Smooth muscle cell (in vitro differentiated cells): ENCODE measurements around the gene CCNG1. TPM values are rescaled to one million over a fixed set of nuclear protein-coding genes. Genes with fewer than 3 reads are reported as not detected.

Experiments used
- DNase-seq: peaks from one replicate; lab custom pipeline; 2025; ENCODE audit not compliant: unreplicated experiment; lab: John Stamatoyannopoulos, UW
- H2AFZ ChIP-seq: fragments of 200-600 bp; sonication (generic); 2 replicates; pipeline ENCODE4 v1.6.0; 2016; ENCODE audit warnings: antibody characterized with exemption, low read depth, mild to moderate bottlenecking
- H3F3A ChIP-seq: fragments of 200-600 bp; sonication (generic); 2 replicates; pipeline ENCODE4 v1.6.0; 2017; ENCODE audit warnings: antibody characterized with exemption, low read depth
- H3K27ac ChIP-seq: fragments of 200-600 bp; sonication (generic); 2 replicates; pipeline ENCODE4 v1.5.1; 2016; ENCODE audit warnings: low read depth, mild to moderate bottlenecking
- H3K27me3 ChIP-seq: fragments of 200-600 bp; sonication (generic); 2 replicates; pipeline ENCODE4 v1.6.1; 2016; ENCODE audit warnings: low read depth, mild to moderate bottlenecking
- H3K36me3 ChIP-seq: fragments of 200-600 bp; sonication (generic); 2 replicates; pipeline ENCODE4 v1.5.1; 2016; ENCODE audit warnings: low read depth
- H3K4me1 ChIP-seq: fragments of 200-600 bp; sonication (generic); 2 replicates; pipeline ENCODE4 v1.5.1; 2016; ENCODE audit warnings: low read depth
- H3K4me2 ChIP-seq: fragments of 200-600 bp; sonication (generic); 2 replicates; pipeline ENCODE4 v1.6.0; 2016; ENCODE audit warnings: mild to moderate bottlenecking
- H3K4me3 ChIP-seq: fragments of 200-600 bp; sonication (generic); 2 replicates; pipeline ENCODE4 v1.5.1; 2016; ENCODE audit warnings: mild to moderate bottlenecking
- H3K79me2 ChIP-seq: fragments of 200-600 bp; sonication (generic); 2 replicates; pipeline ENCODE4 v1.6.0; 2016; ENCODE audit warnings: low read depth, mild to moderate bottlenecking
- H3K9ac ChIP-seq: fragments of 200-600 bp; sonication (generic); 2 replicates; pipeline ENCODE4 v1.6.0; 2016; ENCODE audit warnings: low read depth
- H3K9me3 ChIP-seq: fragments of 200-600 bp; sonication (generic); replicated peaks from 2 replicates; pipeline ENCODE4 v1.5.1; 2016; ENCODE audit warnings: low read depth
- H4K20me1 ChIP-seq: fragments of 200-600 bp; sonication (generic); 2 replicates; pipeline ENCODE4 v1.6.0; 2016; ENCODE audit warnings: low read depth
- WGBS: methylation state at CpG from one replicate; pipeline ENCODE4 v1.1.7; 2016; ENCODE audit warnings: low lambda C conversion rate; 5-methylcytosine and 5-hydroxymethylcytosine counted together
- polyA plus RNA-seq: library from polyadenylated mRNA; unstranded; fragments of >200 nt; fragmentation: Nextera tagmentation; extraction: Ambion mirVana; gene quantifications from 2 replicates; pipeline ENCODE4 v1.2.1, GENCODE V29; 2016
- small RNA-seq: library from RNA; depleted of rRNA; stranded (forward); fragments of <200 nt; gene quantifications from one replicate; pipeline ENCODE3, GENCODE V24; 2014
- total RNA-seq: library from RNA; depleted of rRNA; stranded (reverse); fragments of >200 nt; gene quantifications from 2 replicates; pipeline ENCODE4 v1.2.3, GENCODE V29; 2014
- TF ChIP-seq, protein P1 (sequence below): fragments of 200-600 bp; sonication (generic); IDR thresholded peaks from 2 replicates; pipeline ENCODE4 v1.5.1; 2017; ENCODE audit warnings: borderline replicate concordance, mild to moderate bottlenecking, antibody characterized with exemption; ENCODE audit not compliant: insufficient read depth, poor library complexity, severe bottlenecking

CCNG1 gene
- total and polyA plus RNA-seq, 2 experiments from 2014 or later: 114 to 247 TPM

DNA sequence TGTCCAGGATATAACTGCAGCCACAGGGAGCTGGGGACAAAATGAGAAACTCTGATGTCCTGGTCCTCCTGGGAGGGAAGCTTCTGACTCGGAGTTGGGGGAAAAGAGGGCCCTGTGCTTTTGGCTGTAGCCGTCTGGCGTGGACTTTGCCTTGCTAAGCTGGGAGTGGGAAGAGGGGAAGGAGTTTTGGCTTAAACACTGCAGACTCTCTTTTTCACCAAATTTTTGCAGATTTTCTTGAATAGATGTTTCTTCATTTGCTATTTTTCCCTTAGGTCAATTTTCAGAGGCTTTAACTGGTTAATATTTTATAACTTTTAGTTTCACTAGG, 52.3 kb downstream of the CCNG1 start:
- DNase-seq: no peak
- Histone ChIP-seq H3K27ac (no peak overlapping the region), H3F3A (no peaks in the 10 kb centered on the region), H3K4me2 (no peak overlapping the region), H3K4me3 (no peak overlapping the region), H3K9ac (no peak overlapping the region), H2AFZ (no peak overlapping the region), H3K9me3 (no peaks in the 10 kb centered on the region), H3K79me2 (no peaks in the 10 kb centered on the region), H3K4me1 (no peaks in the 10 kb centered on the region), H3K36me3 (no peaks in the 10 kb centered on the region), H4K20me1 (no peaks in the 10 kb centered on the region), H3K27me3 (no peaks in the 10 kb centered on the region)
- 60% methylated on average over 3 of the region's 3 CpGs for WGBS
- TF ChIP-seq, protein P1, sequence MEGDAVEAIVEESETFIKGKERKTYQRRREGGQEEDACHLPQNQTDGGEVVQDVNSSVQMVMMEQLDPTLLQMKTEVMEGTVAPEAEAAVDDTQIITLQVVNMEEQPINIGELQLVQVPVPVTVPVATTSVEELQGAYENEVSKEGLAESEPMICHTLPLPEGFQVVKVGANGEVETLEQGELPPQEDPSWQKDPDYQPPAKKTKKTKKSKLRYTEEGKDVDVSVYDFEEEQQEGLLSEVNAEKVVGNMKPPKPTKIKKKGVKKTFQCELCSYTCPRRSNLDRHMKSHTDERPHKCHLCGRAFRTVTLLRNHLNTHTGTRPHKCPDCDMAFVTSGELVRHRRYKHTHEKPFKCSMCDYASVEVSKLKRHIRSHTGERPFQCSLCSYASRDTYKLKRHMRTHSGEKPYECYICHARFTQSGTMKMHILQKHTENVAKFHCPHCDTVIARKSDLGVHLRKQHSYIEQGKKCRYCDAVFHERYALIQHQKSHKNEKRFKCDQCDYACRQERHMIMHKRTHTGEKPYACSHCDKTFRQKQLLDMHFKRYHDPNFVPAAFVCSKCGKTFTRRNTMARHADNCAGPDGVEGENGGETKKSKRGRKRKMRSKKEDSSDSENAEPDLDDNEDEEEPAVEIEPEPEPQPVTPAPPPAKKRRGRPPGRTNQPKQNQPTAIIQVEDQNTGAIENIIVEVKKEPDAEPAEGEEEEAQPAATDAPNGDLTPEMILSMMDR: no peak

Small RNA genes lying within 50 kb of the gene (small RNA-seq; reads per million reads assigned to genes)
- gene AC008723.1: not detected

Other genes starting within 250 kb of the CCNG1 start
- gene NUDCD2, start 22.5 kb downstream of the CCNG1 start, total RNA-seq: 6.4 and 7.7 TPM in 2 replicates
- gene NUDCD2, start 22.5 kb downstream of the CCNG1 start, polyA plus RNA-seq: 31.7 and 33.7 TPM in 2 replicates
- gene HMMR, start 23.0 kb downstream of the CCNG1 start, total RNA-seq: 6.4 and 10.4 TPM in 2 replicates
- 5.3 and 6.1 TPM in 2 replicates for gene HMMR, start 23.0 kb downstream of the CCNG1 start, polyA plus RNA-seq
- 63.2 and 64.8 TPM in 2 replicates for gene MAT2B, start 68.0 kb downstream of the CCNG1 start, total RNA-seq
- 41.0 and 43.3 TPM in 2 replicates for gene MAT2B, start 68.0 kb downstream of the CCNG1 start, polyA plus RNA-seq